Astrocyte (in vitro differentiated cells and primary cell): ENCODE results near the gene RHOG. TPM values are rescaled to one million over a fixed set of nuclear protein-coding genes. Genes with fewer than 3 reads are reported as not detected.

ENCODE experiments used
- DNase-seq: peaks from one replicate; pipeline ENCODE4 v3.0.0-alpha.2; 2010; ENCODE audit warnings: low read depth
- FAIRE-seq: peaks from 2 replicates; lab custom pipeline; 2011; peaks lifted over from hg19 to GRCh38; lab: Jason Lieb, UNC
- H2AFZ ChIP-seq: 2 replicates; pipeline ENCODE4 v1.6.0; 2012; ENCODE audit warnings: low read depth, low read length, inconsistent platforms
- H3K27ac ChIP-seq: 2 replicates; pipeline ENCODE4 v1.5.1; 2011; ENCODE audit warnings: low read depth, low read length, inconsistent platforms
- H3K27me3 ChIP-seq: 2 replicates; pipeline ENCODE4 v1.6.0; 2011; ENCODE audit warnings: low read length, inconsistent platforms; ENCODE audit not compliant: insufficient read depth
- H3K36me3 ChIP-seq: 2 replicates; pipeline ENCODE4 v1.5.1; 2011; ENCODE audit warnings: low read length, inconsistent platforms; ENCODE audit not compliant: insufficient read depth
- H3K4me1 ChIP-seq: 2 replicates; pipeline ENCODE4 v1.5.1; 2011; ENCODE audit warnings: low read length, inconsistent platforms; ENCODE audit not compliant: insufficient read depth
- H3K4me2 ChIP-seq: 2 replicates; pipeline ENCODE4 v1.6.0; 2012; ENCODE audit warnings: low read length, inconsistent platforms
- H3K4me3 ChIP-seq: 2 replicates; pipeline ENCODE4 v1.5.1; 2011; ENCODE audit warnings: low read depth, mild to moderate bottlenecking, low read length, inconsistent platforms; ENCODE audit not compliant: insufficient read depth
- H3K79me2 ChIP-seq: 2 replicates; pipeline ENCODE4 v1.6.0; 2012; ENCODE audit warnings: mild to moderate bottlenecking, low read length, inconsistent platforms; ENCODE audit not compliant: insufficient read depth
- H3K9ac ChIP-seq: 2 replicates; pipeline ENCODE4 v1.6.0; 2012; ENCODE audit warnings: mild to moderate bottlenecking, low read length, inconsistent platforms
- H3K9me3 ChIP-seq: 2 replicates; pipeline ENCODE4 v1.5.1; 2012; ENCODE audit warnings: low read depth, mild to moderate bottlenecking, low read length, inconsistent platforms; ENCODE audit not compliant: insufficient read depth
- H4K20me1 ChIP-seq: 2 replicates; pipeline ENCODE4 v1.6.0; 2012; ENCODE audit warnings: low read length, inconsistent platforms; ENCODE audit not compliant: insufficient read depth
- H3K27ac Mint-ChIP-seq: one replicate; pipeline ENCODE4 v1.8.0; 2021; ENCODE audit warnings: mild to moderate bottlenecking, mixed read lengths; ENCODE audit not compliant: unreplicated experiment
- H3K27me3 Mint-ChIP-seq: one replicate; pipeline ENCODE4 v1.8.0; 2021; ENCODE audit warnings: low read depth, mixed read lengths; ENCODE audit not compliant: unreplicated experiment
- H3K36me3 Mint-ChIP-seq: one replicate; pipeline ENCODE4 v1.8.0; 2021; ENCODE audit warnings: low read depth, mixed read lengths; ENCODE audit not compliant: unreplicated experiment
- H3K4me1 Mint-ChIP-seq: one replicate; pipeline ENCODE4 v1.8.0; 2021; ENCODE audit warnings: low read depth, mixed read lengths; ENCODE audit not compliant: unreplicated experiment
- H3K4me3 Mint-ChIP-seq: one replicate; pipeline ENCODE4 v1.8.0; 2021; ENCODE audit warnings: mild to moderate bottlenecking, moderate library complexity, mixed read lengths; ENCODE audit not compliant: unreplicated experiment
- H3K9me3 Mint-ChIP-seq: one replicate; pipeline ENCODE4 v1.8.0; 2021; ENCODE audit warnings: mild to moderate bottlenecking, mixed read lengths; ENCODE audit not compliant: unreplicated experiment
- EZH2 ChIP-seq: IDR thresholded peaks from 2 replicates; pipeline ENCODE4 v1.6.1; 2012; ENCODE audit warnings: mild to moderate bottlenecking, low read length, inconsistent platforms; ENCODE audit not compliant: insufficient read depth
- total RNA-seq: library from RNA; stranded (reverse); gene quantifications from 2 replicates; pipeline ENCODE4 v1.2.1, GENCODE V29; 2021
- TF ChIP-seq, protein P1 (sequence below): IDR thresholded peaks from 2 replicates; pipeline ENCODE4 v1.5.1; 2011; ENCODE audit warnings: low read depth, mild to moderate bottlenecking, inconsistent platforms, low read length, moderate library complexity; ENCODE audit not compliant: insufficient read depth

Gene RHOG
- total RNA-seq, 1 donor from 2014 or later = 54.5 TPM

DNA sequence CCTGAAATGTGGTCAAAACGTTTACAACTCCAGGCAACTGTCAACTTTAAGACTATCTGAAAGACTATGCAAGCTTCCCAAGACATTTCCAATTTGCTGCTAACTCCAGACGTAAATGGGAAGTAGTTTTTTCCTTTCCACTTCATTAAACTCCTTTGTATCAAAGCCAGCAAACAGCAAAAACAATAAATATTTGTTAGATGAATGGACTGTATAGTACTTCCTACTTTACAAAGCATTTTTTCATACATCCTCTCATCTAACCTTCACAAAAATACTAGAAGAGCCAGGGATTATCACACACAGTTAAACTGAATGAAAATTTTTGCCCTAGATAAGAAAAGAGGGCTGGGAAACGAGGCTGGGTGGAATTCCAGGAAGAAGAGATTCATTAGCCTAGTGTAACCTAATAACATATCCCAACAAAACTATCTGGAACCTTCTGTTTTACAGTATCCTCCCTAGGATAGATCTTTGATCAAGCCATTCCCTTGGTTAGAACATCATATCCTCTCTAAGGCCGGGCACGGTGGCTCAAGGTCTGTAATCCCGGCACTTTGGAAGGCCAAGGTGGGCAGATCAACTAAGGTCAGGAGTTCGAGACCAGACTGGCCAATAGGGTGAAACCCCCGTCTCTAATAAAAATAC lies 53.9 kb downstream of the RHOG start:
- Mint-ChIP-seq H3K36me3 (peaks cover 5% of the 10 kb centered on the region), H3K4me3 (no peak overlapping the region), H3K27ac (peak overlapping the region; percentile 9), H3K4me1 (peaks cover 2% of the 10 kb centered on the region), H3K27me3 (no peaks in the 10 kb centered on the region), H3K9me3 (no peaks in the 10 kb centered on the region)
- Histone ChIP-seq H4K20me1 (peaks cover 87% of the 10 kb centered on the region), H3K79me2 (peaks cover 100% of the 10 kb centered on the region), H3K4me1 (peaks cover 6% of the 10 kb centered on the region), H3K9ac (no peak overlapping the region), H2AFZ (no peak overlapping the region), H3K36me3 (no peaks in the 10 kb centered on the region), H3K4me3 (no peak overlapping the region), H3K4me2 (peak overlapping the region; percentile 40), H3K9me3 (no peaks in the 10 kb centered on the region), H3K27ac (no peak overlapping the region), H3K27me3 (no peaks in the 10 kb centered on the region)
- TF ChIP-seq, protein P1, sequence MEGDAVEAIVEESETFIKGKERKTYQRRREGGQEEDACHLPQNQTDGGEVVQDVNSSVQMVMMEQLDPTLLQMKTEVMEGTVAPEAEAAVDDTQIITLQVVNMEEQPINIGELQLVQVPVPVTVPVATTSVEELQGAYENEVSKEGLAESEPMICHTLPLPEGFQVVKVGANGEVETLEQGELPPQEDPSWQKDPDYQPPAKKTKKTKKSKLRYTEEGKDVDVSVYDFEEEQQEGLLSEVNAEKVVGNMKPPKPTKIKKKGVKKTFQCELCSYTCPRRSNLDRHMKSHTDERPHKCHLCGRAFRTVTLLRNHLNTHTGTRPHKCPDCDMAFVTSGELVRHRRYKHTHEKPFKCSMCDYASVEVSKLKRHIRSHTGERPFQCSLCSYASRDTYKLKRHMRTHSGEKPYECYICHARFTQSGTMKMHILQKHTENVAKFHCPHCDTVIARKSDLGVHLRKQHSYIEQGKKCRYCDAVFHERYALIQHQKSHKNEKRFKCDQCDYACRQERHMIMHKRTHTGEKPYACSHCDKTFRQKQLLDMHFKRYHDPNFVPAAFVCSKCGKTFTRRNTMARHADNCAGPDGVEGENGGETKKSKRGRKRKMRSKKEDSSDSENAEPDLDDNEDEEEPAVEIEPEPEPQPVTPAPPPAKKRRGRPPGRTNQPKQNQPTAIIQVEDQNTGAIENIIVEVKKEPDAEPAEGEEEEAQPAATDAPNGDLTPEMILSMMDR = no peak
- no peak for TF ChIP-seq EZH2
- peak; percentile 32 for FAIRE-seq
- DNase-seq = peak; percentile 58

DNA sequence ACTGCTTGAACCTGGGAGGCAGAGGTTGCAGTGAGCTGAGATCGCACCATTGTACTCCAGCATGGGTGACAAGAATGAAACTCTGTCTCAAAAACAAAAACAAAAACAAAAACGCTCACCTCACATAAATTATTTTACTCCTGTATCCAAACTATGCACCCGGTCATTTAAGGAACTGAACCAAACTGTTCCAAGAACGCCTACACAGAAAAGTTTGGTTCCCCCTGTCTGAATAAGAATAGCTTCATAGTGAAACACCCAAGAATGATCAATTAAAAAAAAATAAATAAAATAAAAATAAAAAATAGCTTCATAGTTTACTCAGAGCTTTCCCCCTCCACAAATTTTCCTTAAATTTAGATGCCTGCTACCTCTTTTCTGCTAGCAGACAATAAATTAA lies 57.1 kb downstream of the RHOG start:
- no peak overlapping the region for H3K9ac ChIP-seq
- H3K9me3 Mint-ChIP-seq = no peaks in the 10 kb centered on the region
- no peak for TF ChIP-seq EZH2
- TF ChIP-seq, protein P1 = no peak
- H3K27ac Mint-ChIP-seq = no peak overlapping the region
- H3K79me2 ChIP-seq = peaks cover 99% of the 10 kb centered on the region
- H3K36me3 Mint-ChIP-seq = peaks cover 2% of the 10 kb centered on the region
- H2AFZ ChIP-seq = no peak overlapping the region
- no peak for FAIRE-seq
- H3K4me3 Mint-ChIP-seq = no peak overlapping the region
- H3K36me3 ChIP-seq = peaks cover 12% of the 10 kb centered on the region
- no peak for DNase-seq
- peaks cover 79% of the 10 kb centered on the region for H4K20me1 ChIP-seq
- H3K4me1 Mint-ChIP-seq = peaks cover 6% of the 10 kb centered on the region
- H3K9me3 ChIP-seq = no peaks in the 10 kb centered on the region
- no peak overlapping the region for H3K27ac ChIP-seq
- H3K4me3 ChIP-seq = no peak overlapping the region
- H3K4me1 ChIP-seq = peaks cover 6% of the 10 kb centered on the region
- H3K27me3 Mint-ChIP-seq = no peaks in the 10 kb centered on the region
- H3K27me3 ChIP-seq = no peaks in the 10 kb centered on the region
- no peak overlapping the region for H3K4me2 ChIP-seq

DNA sequence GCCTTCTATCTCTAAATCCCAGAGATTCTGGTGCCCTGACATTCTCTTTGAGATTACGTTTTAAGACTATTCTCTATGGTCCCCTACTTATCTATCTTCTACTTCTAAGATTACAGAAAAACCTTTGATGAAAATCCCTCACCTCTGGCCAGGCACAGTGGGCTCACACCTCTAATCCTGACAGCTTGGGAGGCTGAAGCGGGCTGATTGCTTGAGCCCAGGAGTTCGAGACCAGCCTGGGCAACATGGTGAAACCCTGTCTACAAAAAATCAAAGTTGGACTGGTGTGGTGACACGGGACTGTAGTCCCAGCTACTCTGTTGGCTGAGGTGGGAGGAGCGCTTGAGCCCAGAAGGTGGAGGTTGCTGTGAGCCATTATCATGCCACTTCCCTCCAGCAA lies 57.8 kb downstream of the RHOG start:
- Mint-ChIP-seq H3K27me3 (no peaks in the 10 kb centered on the region), H3K4me3 (no peak overlapping the region), H3K9me3 (no peaks in the 10 kb centered on the region), H3K36me3 (peaks cover 2% of the 10 kb centered on the region), H3K4me1 (peaks cover 6% of the 10 kb centered on the region), H3K27ac (no peak overlapping the region)
- Histone ChIP-seq H4K20me1 (peaks cover 72% of the 10 kb centered on the region), H3K4me3 (no peak overlapping the region), H3K27me3 (no peaks in the 10 kb centered on the region), H3K4me1 (peaks cover 6% of the 10 kb centered on the region), H3K9me3 (no peaks in the 10 kb centered on the region), H3K79me2 (peaks cover 98% of the 10 kb centered on the region), H2AFZ (no peak overlapping the region), H3K4me2 (no peak overlapping the region), H3K9ac (no peak overlapping the region), H3K36me3 (peaks cover 16% of the 10 kb centered on the region), H3K27ac (no peak overlapping the region)
- no peak for TF ChIP-seq EZH2
- TF ChIP-seq, protein P1 = no peak
- FAIRE-seq (no peak), DNase-seq (no peak)
